B cell (primary cell): Measurements from ENCODE around the gene CLECL1. TPM values are rescaled to one million over a fixed set of nuclear protein-coding genes. Genes with fewer than 3 reads are reported as not detected.
A peak's percentile ranks its signal among the peaks of the same experiment; 100 is the strongest.

ENCODE experiments used
- ATAC-seq: fragments of 200-7000 bp; cut with Tn5 transposase; one replicate; pipeline ENCODE4 v1.10.0; 2021; ENCODE audit warnings: low read depth, mild to moderate bottlenecking, moderate number of reproducible peaks, moderate library complexity
- CTCF ChIA-PET: fragments of 350-600 bp; sonication (Branson Sonifier 250); formaldehyde crosslinking; loops from one replicate; lab custom pipeline; 2021; ENCODE audit warnings: antibody characterized with exemption, inconsistent platforms; lab: Charles Lee
- POLR2A ChIA-PET: fragments of 350-600 bp; sonication (Branson Sonifier 250); formaldehyde crosslinking; loops from one replicate; lab custom pipeline; 2021; ENCODE audit warnings: antibody characterized with exemption; lab: Charles Lee
- DNase-seq: peaks from one replicate; pipeline ENCODE4 v3.0.0; 2013
- H2AFZ ChIP-seq: 2 replicates; pipeline ENCODE4 v1.6.1; 2012; ENCODE audit warnings: mild to moderate bottlenecking, low read depth, low read length; ENCODE audit not compliant: insufficient read depth, poor library complexity, severe bottlenecking
- H3K27ac ChIP-seq, 2 donors: 1 replicate in 1 of 2; 2 replicates in 1 of 2; pipeline ENCODE4 v1.5.1; 2012 to 2013; ENCODE audit warnings: low read length in 2 of 2, mild to moderate bottlenecking in 2 of 2, moderate library complexity in 1 of 2
- H3K27me3 ChIP-seq, 4 experiments: fragments of 200-600 bp in 1 of 4; sonication (generic) in 1 of 4; replicated peaks in 1 of 4; 1 replicate in 2 of 4; 2 replicates in 2 of 4; pipeline versions ENCODE4 v1.6.1 to v1.7.0; 2013 to 2016; ENCODE audit warnings: low read length in 3 of 4, mild to moderate bottlenecking in 2 of 4, mixed read lengths in 1 of 4, moderate library complexity in 1 of 4; ENCODE audit not compliant: insufficient read depth in 4 of 4, control insufficient read depth in 3 of 4; ENCODE audit errors: control extremely low read depth in 1 of 4
- H3K36me3 ChIP-seq, 2 experiments: replicated peaks in 1 of 2; 1 replicate in 1 of 2; 2 replicates in 1 of 2; pipeline versions ENCODE4 v1.6.1 to v1.7.1; 2013; ENCODE audit warnings: low read length in 1 of 2; ENCODE audit not compliant: insufficient read depth in 2 of 2, control insufficient read depth in 1 of 2; ENCODE audit errors: control extremely low read depth in 1 of 2, extremely low read depth in 1 of 2
- H3K4me1 ChIP-seq, 2 donors: fragments of 200-600 bp in 1 of 2; sonication (generic) in 1 of 2; 1 replicate in 1 of 2; 2 replicates in 1 of 2; pipeline versions ENCODE4 v1.5.1 to v1.6.1; 2013 to 2017; ENCODE audit warnings: low read length in 2 of 2; ENCODE audit not compliant: control insufficient read depth in 2 of 2, insufficient read depth in 2 of 2
- H3K4me2 ChIP-seq: replicated peaks from 2 replicates; pipeline ENCODE3; 2012; ENCODE audit warnings: mild to moderate bottlenecking, low read depth, low read length; ENCODE audit not compliant: poor library complexity, severe bottlenecking
- H3K4me3 ChIP-seq, 5 experiments: fragments of 200-600 bp in 1 of 5; sonication (generic) in 1 of 5; 1 replicate in 3 of 5; 2 replicates in 2 of 5; pipeline versions ENCODE4 v1.5.1 to v1.7.0; 2011 to 2016; ENCODE audit warnings: low read length in 4 of 5, mild to moderate bottlenecking in 4 of 5, low read depth in 2 of 5, control low read depth in 1 of 5, moderate library complexity in 1 of 5; ENCODE audit not compliant: insufficient read depth in 1 of 5; ENCODE audit errors: control extremely low read depth in 1 of 5, extremely low read depth in 1 of 5
- H3K79me2 ChIP-seq: fragments of 200-600 bp; sonication (generic); one replicate; pipeline ENCODE4 v1.6.0; 2016; ENCODE audit warnings: low read length; ENCODE audit not compliant: control insufficient read depth, insufficient read depth
- H3K9ac ChIP-seq: fragments of 200-600 bp; sonication (generic); 2 replicates; pipeline ENCODE4 v1.6.1; 2017; ENCODE audit warnings: mild to moderate bottlenecking, low read length, moderate library complexity
- H3K9me3 ChIP-seq, 3 donors: one replicate each; pipeline versions ENCODE4 v1.6.1 to v1.7.1; 2013; ENCODE audit warnings: low read length in 2 of 3; ENCODE audit not compliant: control insufficient read depth in 2 of 3, insufficient read depth in 1 of 3; ENCODE audit errors: control extremely low read depth in 1 of 3
- H4K20me1 ChIP-seq: 2 replicates; pipeline ENCODE4 v1.6.0; 2012; ENCODE audit warnings: mild to moderate bottlenecking, low read length; ENCODE audit not compliant: insufficient read depth, control insufficient read depth, poor library complexity, severe bottlenecking
- H3K27ac Mint-ChIP-seq: one replicate; pipeline ENCODE4 v1.8.0; 2021; ENCODE audit warnings: mixed read lengths
- H3K27me3 Mint-ChIP-seq: one replicate; pipeline ENCODE4 v1.8.0; 2021; ENCODE audit warnings: mixed read lengths
- H3K4me1 Mint-ChIP-seq: one replicate; pipeline ENCODE4 v1.8.0; 2021; ENCODE audit warnings: mixed read lengths
- H3K4me3 Mint-ChIP-seq: one replicate; pipeline ENCODE4 v1.8.0; 2021; ENCODE audit warnings: mixed read lengths
- H3K9me3 Mint-ChIP-seq: one replicate; pipeline ENCODE4 v1.8.0; 2022; ENCODE audit warnings: mixed read lengths; ENCODE audit not compliant: insufficient read depth
- CTCF ChIP-seq: fragments of 200-600 bp; IDR thresholded peaks from one replicate; pipeline ENCODE4 v1.8.0; 2022; ENCODE audit warnings: antibody characterized with exemption, mild to moderate bottlenecking
- EZH2 ChIP-seq: IDR thresholded peaks from 2 replicates; pipeline ENCODE4 v1.6.1; 2012; ENCODE audit warnings: borderline replicate concordance, low read depth, mild to moderate bottlenecking, moderate library complexity, low read length; ENCODE audit not compliant: insufficient read depth, poor library complexity, severe bottlenecking
- WGBS: methylation state at CpG from one replicate; pipeline ENCODE4 v1.1.5; 2013; ENCODE audit warnings: missing lambda C conversion rate; ENCODE audit not compliant: insufficient coverage; 5-methylcytosine and 5-hydroxymethylcytosine counted together
- intact Hi-C: fragments of 100-400 bp; cut with micrococcal nuclease; formaldehyde crosslinking; loops from one replicate; pipeline ENCODE4 v1.10.0; 2022
- polyA plus RNA-seq: library from polyadenylated mRNA; depleted of rRNA; stranded (reverse); fragments of >200 nt; gene quantifications from 2 replicates; pipeline ENCODE4 v1.2.3, GENCODE V29; 2012
- total RNA-seq, 2 donors: library from RNA; stranded (reverse); fragments of 120-200 nt in 1 of 2; gene quantifications; 1 replicate in 1 of 2; 2 replicates in 1 of 2; pipeline versions ENCODE4 v1.2.3 to v1.2.4, GENCODE V29; 2013 to 2022

Gene CLECL1
- total and polyA plus RNA-seq, 2 donors (not counting 1 experiment from before 2014, with no cell fraction given), result 30.7 to 51.4 TPM

- H3K9me3 ChIP-seq, result no peaks in the 10 kb centered on the region
- H2AFZ ChIP-seq, result no peak overlapping the region
- Mint-ChIP-seq H3K27me3 (no peaks in the 10 kb centered on the region), H3K9me3 (no peaks in the 10 kb centered on the region), H3K4me3 (peak overlapping the region; percentile 96), H3K4me1 (peaks cover 62% of the 10 kb centered on the region), H3K27ac (peak overlapping the region; percentile 62)
- H3K4me3 ChIP-seq, result peak overlapping the region in 4 of 5 experiments; percentile 10 to 100 (median 86)
- POLR2A ChIA-PET, result interaction anchor here (0.6 to 0.8 kb wide), 2 partner anchors 17 to 149 kb away, joined by 3 read pairs; no protein-coding TSS in a partner anchor
- no peak for TF ChIP-seq CTCF
- no peak for TF ChIP-seq EZH2
- H3K9ac ChIP-seq, result peak overlapping the region; percentile 96
- H3K79me2 ChIP-seq, result peaks cover 62% of the 10 kb centered on the region
- peaks cover 22 to 41% of the 10 kb centered on the region in 2 experiments for H3K36me3 ChIP-seq
- no peak for DNase-seq
- intact Hi-C loops, result loop anchor here (1.0 kb wide), 1 partner anchor 7 kb away; no protein-coding TSS in a partner anchor
- H4K20me1 ChIP-seq, result peaks cover 56% of the 10 kb centered on the region
- peak overlapping the region in 1 of 2 donors; percentile 93 for H3K27ac ChIP-seq
- CTCF ChIA-PET, result interaction anchor here (0.6 to 21.1 kb wide), 9 partner anchors 7 to 424 kb away, joined by 3 to 629 read pairs (median 3); no protein-coding TSS in a partner anchor
- H3K27me3 ChIP-seq, result no peaks in the 10 kb centered on the region
- H3K4me2 ChIP-seq, result peak overlapping the region; percentile 74
- ATAC-seq, result no peak
- peaks cover 36 to 42% of the 10 kb centered on the region in 2 donors for H3K4me1 ChIP-seq
- WGBS, result no CpG with 5 or more reads among the region's 5 CpGs
Measured at GRCh38 chr12:9757433-9758025, 24.6 kb upstream of the CLECL1 start.

- no peak overlapping the region for H3K27ac Mint-ChIP-seq
- Histone ChIP-seq H3K79me2 (peaks cover 57% of the 10 kb centered on the region), H4K20me1 (peaks cover 56% of the 10 kb centered on the region), H3K4me2 (no peak overlapping the region), H3K36me3 (peaks cover 22 to 45% of the 10 kb centered on the region in 2 experiments), H3K27me3 (no peaks in the 10 kb centered on the region), H3K27ac (no peak overlapping the region), H3K9me3 (no peaks in the 10 kb centered on the region), H3K9ac (no peak overlapping the region), H3K4me1 (peaks cover 28 to 35% of the 10 kb centered on the region in 2 donors), H3K4me3 (no peak overlapping the region), H2AFZ (no peak overlapping the region)
- DNase-seq (no peak), ATAC-seq (no peak)
- H3K9me3 Mint-ChIP-seq, result no peaks in the 10 kb centered on the region
- H3K27me3 Mint-ChIP-seq, result no peaks in the 10 kb centered on the region
- ChIA-PET POLR2A (no interaction called here), CTCF (interaction anchor here (1.0 to 21.1 kb wide), 6 partner anchors 14 to 190 kb away, joined by 3 to 629 read pairs (median 3); no protein-coding TSS in a partner anchor)
- intact Hi-C loops, result no loop called here
- 88% methylated on average over 1 of the region's 5 CpGs for WGBS
- peak overlapping the region; percentile 38 for H3K4me3 Mint-ChIP-seq
- no peak for TF ChIP-seq EZH2
- TF ChIP-seq CTCF, result no peak
- peaks cover 57% of the 10 kb centered on the region for H3K4me1 Mint-ChIP-seq
Measured at GRCh38 chr12:9756706-9757105, 23.8 kb upstream of the CLECL1 start.
